Ovary (tissue), 9 donors: ENCODE measurements around the gene NAGLU. TPM values are rescaled to one million over a fixed set of nuclear protein-coding genes. Genes with fewer than 3 reads are reported as not detected.
"Not testable (repeated sequence)": the region's sequence is repeated elsewhere in the genome, so short reads cannot be mapped to it uniquely, and the experiment has no call there.

Experiments
- DNase-seq, 5 donors: peaks; one replicate each; pipeline ENCODE4 v3.0.0-alpha.2; 2019 to 2020
- H3K27ac ChIP-seq, 2 donors: fragments of 200-600 bp; one replicate each; pipeline versions ENCODE4 v1.5.1 to v1.8.0; 2019 to 2022
- H3K27me3 ChIP-seq: fragments of 200-600 bp; one replicate; pipeline ENCODE4 v1.8.0; 2022
- H3K36me3 ChIP-seq: fragments of 200-600 bp; sonication (generic); one replicate; pipeline ENCODE4 v1.5.1; 2019
- H3K4me1 ChIP-seq: one replicate; pipeline ENCODE4 v1.8.1; 2013; ENCODE audit warnings: mild to moderate bottlenecking, moderate library complexity; ENCODE audit not compliant: insufficient read depth
- H3K4me3 ChIP-seq: fragments of 200-600 bp; sonication (generic); one replicate; pipeline ENCODE4 v1.5.1; 2017
- H3K9me3 ChIP-seq, 2 donors: fragments of 200-600 bp in 1 of 2; sonication (generic) in 1 of 2; one replicate each; pipeline versions ENCODE4 v1.5.1 to v1.8.1; 2013 to 2019; ENCODE audit warnings: mild to moderate bottlenecking in 1 of 2, moderate library complexity in 1 of 2
- EP300 ChIP-seq: sonication (generic); formaldehyde crosslinking; IDR thresholded peaks from one replicate; pipeline ENCODE4 v1.6.1; 2017; ENCODE audit warnings: antibody characterized with exemption
- POLR2A ChIP-seq: fragments of 450-650 bp; IDR thresholded peaks from one replicate; pipeline ENCODE4 v1.6.1; 2017; ENCODE audit warnings: antibody characterized with exemption, mild to moderate bottlenecking, moderate library complexity
- WGBS, 3 donors: extraction: QIAGEN DNeasy Blood & Tissue Kit in 1 of 3; methylation state at CpG; one replicate each; pipeline versions ENCODE4 v1.1.5 to v1.1.7; 2013 to 2017; 5-methylcytosine and 5-hydroxymethylcytosine counted together
- intact Hi-C, 4 donors: fragments of 100-400 bp; cut with DNase I; formaldehyde crosslinking; loops; one replicate each; pipeline versions ENCODE4 v1.11.0 to v1.15.1; 2022 to 2023
- polyA plus RNA-seq, 2 donors: library from polyadenylated mRNA; stranded (reverse); fragments of 200-250 nt in 1 of 2; fragments of 350-450 nt in 1 of 2; fragmentation: Illumina TruSeq in 1 of 2; extraction: RNeasy Lipid Tissue Mini Kit (QIAGEN cat#74804) in 1 of 2; gene quantifications; one replicate each; pipeline ENCODE4 v1.2.3, GENCODE V29; 2013 to 2014
- total RNA-seq, 7 donors: library from RNA; depleted of rRNA in 2 of 7; stranded (reverse); fragments of >200 nt in 2 of 7; fragmentation: NEBNext Ultra II Directional in 3 of 7; extraction: Animal tissue kit (Norgen Biotek cat#: 25700) in 3 of 7; gene quantifications; one replicate each; pipeline versions ENCODE4 v1.1.0 to v1.2.4, GENCODE V29; 2016 to 2023
- TF ChIP-seq, protein P1 (sequence below), 3 donors: fragments of 450-650 bp in 2 of 3; fragments of 200-600 bp in 1 of 3; IDR thresholded peaks; one replicate each; pipeline versions ENCODE4 v1.5.1 to v1.8.0; 2016 to 2022; ENCODE audit warnings: antibody characterized with exemption in 3 of 3, mild to moderate bottlenecking in 1 of 3
- donor health status: DM: no; HTN: no; CAD: no; lungs with moderate emphysema.
- donor health status: DM: no; HTN: no; CAD: no.
- donor health status: Bipolar disorder and iron deficiency.
- donor health status: DM: yes; HTN: yes; CAD: no.
- donor health status: DM: no; HTN: no; CAD: no.
- donor health status: DM: yes; HTN: yes; CAD: no.

NAGLU gene
- total and polyA plus RNA-seq, 9 donors = 9.7 to 49.6 (median 40.0) TPM

DNA sequence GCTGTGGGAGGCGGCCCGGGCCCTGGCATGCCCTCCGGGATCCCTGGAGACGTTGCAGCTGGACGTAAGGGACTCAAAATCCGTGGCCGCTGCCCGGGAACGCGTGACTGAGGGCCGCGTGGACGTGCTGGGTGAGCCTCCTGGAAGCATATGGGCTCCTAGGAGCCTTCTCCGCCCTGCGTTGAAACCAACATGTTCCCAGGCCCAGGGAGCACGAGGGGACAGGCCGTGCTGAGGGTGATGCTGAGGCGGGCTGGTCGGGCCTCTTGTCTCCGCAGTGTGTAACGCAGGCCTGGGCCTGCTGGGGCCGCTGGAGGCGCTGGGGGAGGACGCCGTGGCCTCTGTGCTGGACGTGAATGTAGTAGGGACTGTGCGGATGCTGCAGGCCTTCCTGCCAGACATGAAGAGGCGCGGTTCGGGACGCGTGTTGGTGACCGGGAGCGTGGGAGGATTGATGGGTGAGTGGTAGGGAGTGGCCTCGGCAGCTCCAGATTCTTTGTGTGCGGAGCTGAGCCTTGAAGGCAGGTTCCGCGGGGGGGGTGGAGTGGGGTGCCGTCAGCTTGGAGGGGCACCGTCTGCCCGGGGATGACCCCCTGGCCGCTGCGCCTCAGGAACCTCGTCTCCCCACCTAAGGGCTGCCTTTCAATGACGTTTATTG, 17.2 kb downstream of the NAGLU start:
- H3K27me3 ChIP-seq = no peaks in the 10 kb centered on the region
- no peaks in the 10 kb centered on the region for H3K36me3 ChIP-seq
- peak in 4 of 5 donors; percentile 48 to 72 (median 57) for DNase-seq
- intact Hi-C loops = no loop called here
- peak overlapping the region in 1 of 2 donors; percentile 72 for H3K27ac ChIP-seq
- H3K4me1 ChIP-seq = peaks cover 17% of the 10 kb centered on the region
- no peaks in the 10 kb centered on the region for H3K9me3 ChIP-seq
- 25 to 52% (median 45%) methylated on average over 43 to 45 of the region's 45 CpGs for WGBS, 3 donors
- no peak overlapping the region for H3K4me3 ChIP-seq
- TF ChIP-seq, protein P1, sequence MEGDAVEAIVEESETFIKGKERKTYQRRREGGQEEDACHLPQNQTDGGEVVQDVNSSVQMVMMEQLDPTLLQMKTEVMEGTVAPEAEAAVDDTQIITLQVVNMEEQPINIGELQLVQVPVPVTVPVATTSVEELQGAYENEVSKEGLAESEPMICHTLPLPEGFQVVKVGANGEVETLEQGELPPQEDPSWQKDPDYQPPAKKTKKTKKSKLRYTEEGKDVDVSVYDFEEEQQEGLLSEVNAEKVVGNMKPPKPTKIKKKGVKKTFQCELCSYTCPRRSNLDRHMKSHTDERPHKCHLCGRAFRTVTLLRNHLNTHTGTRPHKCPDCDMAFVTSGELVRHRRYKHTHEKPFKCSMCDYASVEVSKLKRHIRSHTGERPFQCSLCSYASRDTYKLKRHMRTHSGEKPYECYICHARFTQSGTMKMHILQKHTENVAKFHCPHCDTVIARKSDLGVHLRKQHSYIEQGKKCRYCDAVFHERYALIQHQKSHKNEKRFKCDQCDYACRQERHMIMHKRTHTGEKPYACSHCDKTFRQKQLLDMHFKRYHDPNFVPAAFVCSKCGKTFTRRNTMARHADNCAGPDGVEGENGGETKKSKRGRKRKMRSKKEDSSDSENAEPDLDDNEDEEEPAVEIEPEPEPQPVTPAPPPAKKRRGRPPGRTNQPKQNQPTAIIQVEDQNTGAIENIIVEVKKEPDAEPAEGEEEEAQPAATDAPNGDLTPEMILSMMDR (IDR thresholded peaks at IDR 0.05) = no peak
- TF ChIP-seq POLR2A (no peak), EP300 (no peak)

DNA sequence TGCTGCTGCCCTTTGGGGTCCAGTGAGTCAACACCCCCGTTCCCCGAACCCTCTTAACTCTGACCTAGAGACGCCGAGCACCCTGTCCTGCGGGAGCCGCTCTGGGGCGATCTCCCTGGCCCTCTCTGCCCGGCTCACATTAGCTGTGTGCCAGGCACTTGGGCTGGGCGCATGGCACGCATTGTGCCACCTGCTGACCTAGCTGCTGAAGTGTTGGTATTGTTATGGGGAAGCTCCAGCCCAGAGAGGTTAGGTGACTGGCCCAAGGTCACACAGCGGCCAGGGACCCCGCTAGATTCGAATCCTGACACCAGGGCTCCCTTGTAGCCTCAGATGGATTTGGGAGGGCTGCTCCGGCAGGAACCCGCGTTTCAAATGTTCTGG, 17.8 kb downstream of the NAGLU start:
- H3K4me1 ChIP-seq = peaks cover 14% of the 10 kb centered on the region
- TF ChIP-seq, protein P1 (IDR thresholded peaks at IDR 0.05) = no peak
- TF ChIP-seq EP300 = no peak
- TF ChIP-seq POLR2A = no peak
- H3K36me3 ChIP-seq = no peaks in the 10 kb centered on the region
- H3K9me3 ChIP-seq = no peaks in the 10 kb centered on the region
- intact Hi-C loops = no loop called here
- peak overlapping the region; percentile 83 for H3K4me3 ChIP-seq
- peak overlapping the region; percentile 47 to 72 for H3K27ac ChIP-seq
- WGBS, 3 donors = 16 to 49% (median 25%) methylated on average over 15 to 16 of the region's 16 CpGs
- no peaks in the 10 kb centered on the region for H3K27me3 ChIP-seq
- DNase-seq = peak in 1 of 5 donors; percentile 48

DNA sequence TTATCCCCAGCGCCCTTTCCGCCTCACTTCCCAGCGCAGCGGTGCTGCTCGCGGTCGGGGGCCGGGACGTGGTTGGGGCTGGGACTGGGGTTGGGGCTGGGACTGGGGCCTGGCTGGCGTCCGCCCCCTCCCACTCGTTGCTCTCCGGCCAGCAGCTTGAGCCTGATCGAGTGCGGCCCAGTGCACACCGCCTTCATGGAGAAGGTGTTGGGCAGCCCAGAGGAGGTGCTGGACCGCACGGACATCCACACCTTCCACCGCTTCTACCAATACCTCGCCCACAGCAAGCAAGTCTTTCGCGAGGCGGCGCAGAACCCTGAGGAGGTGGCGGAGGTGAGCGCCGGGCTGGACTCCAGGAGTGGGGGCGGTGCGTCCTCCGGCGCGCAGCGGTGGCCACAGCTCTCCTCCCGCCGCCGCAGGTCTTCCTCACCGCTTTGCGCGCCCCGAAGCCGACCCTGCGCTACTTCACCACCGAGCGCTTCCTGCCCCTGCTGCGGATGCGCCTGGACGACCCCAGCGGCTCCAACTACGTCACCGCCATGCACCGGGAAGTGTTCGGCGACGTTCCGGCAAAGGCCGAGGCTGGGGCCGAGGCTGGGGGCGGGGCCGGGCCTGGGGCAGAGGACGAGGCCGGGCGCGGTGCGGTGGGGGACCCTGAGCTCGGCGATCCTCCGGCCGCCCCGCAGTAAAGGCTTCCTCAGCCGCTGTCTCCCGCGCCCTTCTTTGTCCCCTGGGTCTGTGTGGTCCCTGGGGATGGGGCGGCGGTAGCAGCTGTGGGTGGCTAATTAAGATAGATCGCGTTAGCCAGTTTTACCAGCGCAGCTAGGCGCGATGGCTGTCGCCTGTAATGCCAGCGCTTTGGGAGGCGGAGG, 18.4 kb downstream of the NAGLU start:
- H3K4me3 ChIP-seq = peak overlapping the region; percentile 83
- no peaks in the 10 kb centered on the region for H3K9me3 ChIP-seq
- WGBS, 3 donors = 0 to 1% (median 1%) methylated on average over 40 to 82 of the region's 82 CpGs
- no peaks in the 10 kb centered on the region for H3K36me3 ChIP-seq
- peak; percentile 83 for TF ChIP-seq POLR2A
- TF ChIP-seq, protein P1 (IDR thresholded peaks at IDR 0.05) = peak in 1 of 3 donors; percentile 13
- TF ChIP-seq EP300 = peak; percentile 39
- intact Hi-C loops = no loop called here
- peaks cover 14% of the 10 kb centered on the region for H3K4me1 ChIP-seq
- no peaks in the 10 kb centered on the region for H3K27me3 ChIP-seq
- DNase-seq = peak; percentile 90 to 94 (median 92)
- peak overlapping the region; percentile 47 to 72 for H3K27ac ChIP-seq

DNA sequence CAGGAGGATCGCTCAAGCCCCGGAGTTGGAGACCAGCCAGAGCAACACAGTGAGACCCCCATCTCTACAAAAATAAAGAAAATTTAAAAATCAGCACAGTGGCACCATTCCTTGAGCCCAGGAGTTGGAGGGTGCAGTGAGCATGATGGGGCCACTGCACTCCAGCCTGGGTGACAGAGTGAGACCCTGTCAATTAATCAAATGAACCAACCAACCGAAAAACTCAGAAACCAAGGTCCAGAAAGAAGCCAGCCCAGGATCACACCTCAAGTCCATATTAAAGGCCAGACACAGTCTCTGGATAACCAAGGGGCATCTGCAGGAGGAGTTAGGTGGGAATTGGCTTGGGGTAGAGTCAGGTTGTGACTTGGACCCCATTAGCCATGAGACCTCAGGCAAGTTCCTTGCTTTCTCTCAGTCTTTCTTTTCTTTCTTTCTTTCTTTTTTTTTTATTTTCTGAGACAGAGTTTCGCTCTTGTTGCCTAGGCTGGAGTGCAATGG, 19.1 kb downstream of the NAGLU start:
- H3K4me3 ChIP-seq = peak overlapping the region; percentile 83
- TF ChIP-seq, protein P1 (IDR thresholded peaks at IDR 0.05) = no peak
- TF ChIP-seq EP300 (no peak), POLR2A (no peak)
- H3K27me3 ChIP-seq = no peaks in the 10 kb centered on the region
- H3K4me1 ChIP-seq = peaks cover 14% of the 10 kb centered on the region
- no peaks in the 10 kb centered on the region for H3K36me3 ChIP-seq
- intact Hi-C loops = no loop called here
- 21 to 28% (median 25%) methylated on average over 4 of the region's 4 CpGs for WGBS, 3 donors
- no peaks in the 10 kb centered on the region for H3K9me3 ChIP-seq
- DNase-seq = no peak
- peak overlapping the region; percentile 47 to 72 for H3K27ac ChIP-seq

DNA sequence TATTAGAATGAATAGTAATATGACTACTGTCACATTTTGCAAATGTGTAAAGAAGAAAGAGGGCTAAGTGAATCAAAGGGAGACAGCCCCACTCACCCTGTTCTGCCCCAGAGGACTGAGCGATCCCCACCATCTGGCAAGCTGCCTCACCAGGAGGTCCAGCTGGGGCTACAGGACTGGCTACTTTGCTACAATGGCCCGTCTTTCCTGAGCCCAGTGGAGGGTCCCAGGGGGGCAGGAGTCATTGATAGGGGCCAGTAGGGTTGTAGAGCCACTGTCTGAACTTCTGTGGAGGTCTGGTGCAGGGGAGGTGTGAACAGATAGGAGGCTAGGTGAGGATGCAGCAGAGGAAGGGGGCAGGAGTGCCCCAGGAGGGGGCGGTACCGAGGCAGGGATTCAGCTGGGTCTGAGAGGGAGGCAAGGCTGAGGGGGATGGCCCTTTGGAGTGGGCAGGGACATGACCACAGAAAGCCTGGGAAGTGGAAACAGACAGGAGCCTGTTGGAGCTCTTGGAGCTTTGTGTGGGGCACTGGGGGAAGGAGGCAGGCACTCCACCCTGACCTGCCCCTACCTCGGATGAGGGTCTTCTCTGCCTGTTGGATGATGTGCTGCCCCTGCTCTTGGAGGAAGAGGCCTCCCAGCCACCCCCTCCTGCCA, 20.0 kb downstream of the NAGLU start:
- H3K4me3 ChIP-seq, intact Hi-C loops, H3K9me3 ChIP-seq, H3K27me3 ChIP-seq, H3K27ac ChIP-seq, H3K36me3 ChIP-seq, DNase-seq: not testable (repeated sequence)
- H3K4me1 ChIP-seq = peaks cover 14% of the 10 kb centered on the region
- WGBS, 3 donors = 44 to 67% (median 60%) methylated on average over 5 of the region's 5 CpGs
